ENCODE results near the gene MOB1B. TPM values are rescaled to one million over a fixed set of nuclear protein-coding genes. Genes with fewer than 3 reads are reported as not detected.

Gene MOB1B
- total RNA-seq, 4 donors from 2014 or later, result 8.3 to 17.9 (median 11.6) TPM

DNA sequence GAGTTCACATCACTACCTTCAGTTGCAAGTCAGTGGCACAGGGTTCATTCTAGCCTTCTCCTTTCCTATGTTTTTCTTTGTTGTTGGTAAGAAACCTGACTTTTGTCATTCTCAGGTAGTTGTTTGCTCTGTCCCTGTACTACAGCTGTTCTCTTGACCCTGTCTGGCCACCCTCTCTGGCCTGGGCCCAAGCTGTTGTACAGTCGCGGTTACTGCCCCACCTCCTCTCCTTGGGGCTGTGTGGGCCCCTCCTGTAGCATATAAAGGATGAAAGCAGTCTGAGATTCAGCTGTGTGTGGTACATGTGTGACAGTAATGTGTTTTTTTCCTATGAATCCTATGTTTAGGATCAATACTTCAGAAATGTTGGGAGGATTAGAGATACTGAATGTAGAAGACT lies 12.5 kb downstream of the MOB1B start:
- no peak for DNase-seq
- Histone ChIP-seq H3K36me3 (no peaks in the 10 kb centered on the region), H3K4me3 (peak overlapping the region in 1 of 4 donors; percentile 43), H3K4me1 (peaks cover 0 to 6% (median 0%) of the 10 kb centered on the region in 3 donors), H3K27me3 (no peaks in the 10 kb centered on the region), H3K9me3 (no peaks in the 10 kb centered on the region), H3K27ac (no peak overlapping the region)
- intact Hi-C loops (cut with DNase I), result no loop called here
- 33 to 74% methylated on average over 2 of the region's 2 CpGs for WGBS, 2 donors
- TF ChIP-seq POLR2A (IDR thresholded peaks at IDR 0.05), result no peak
- TF ChIP-seq, protein P1, sequence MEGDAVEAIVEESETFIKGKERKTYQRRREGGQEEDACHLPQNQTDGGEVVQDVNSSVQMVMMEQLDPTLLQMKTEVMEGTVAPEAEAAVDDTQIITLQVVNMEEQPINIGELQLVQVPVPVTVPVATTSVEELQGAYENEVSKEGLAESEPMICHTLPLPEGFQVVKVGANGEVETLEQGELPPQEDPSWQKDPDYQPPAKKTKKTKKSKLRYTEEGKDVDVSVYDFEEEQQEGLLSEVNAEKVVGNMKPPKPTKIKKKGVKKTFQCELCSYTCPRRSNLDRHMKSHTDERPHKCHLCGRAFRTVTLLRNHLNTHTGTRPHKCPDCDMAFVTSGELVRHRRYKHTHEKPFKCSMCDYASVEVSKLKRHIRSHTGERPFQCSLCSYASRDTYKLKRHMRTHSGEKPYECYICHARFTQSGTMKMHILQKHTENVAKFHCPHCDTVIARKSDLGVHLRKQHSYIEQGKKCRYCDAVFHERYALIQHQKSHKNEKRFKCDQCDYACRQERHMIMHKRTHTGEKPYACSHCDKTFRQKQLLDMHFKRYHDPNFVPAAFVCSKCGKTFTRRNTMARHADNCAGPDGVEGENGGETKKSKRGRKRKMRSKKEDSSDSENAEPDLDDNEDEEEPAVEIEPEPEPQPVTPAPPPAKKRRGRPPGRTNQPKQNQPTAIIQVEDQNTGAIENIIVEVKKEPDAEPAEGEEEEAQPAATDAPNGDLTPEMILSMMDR (IDR thresholded peaks at IDR 0.05), result no peak

DNA sequence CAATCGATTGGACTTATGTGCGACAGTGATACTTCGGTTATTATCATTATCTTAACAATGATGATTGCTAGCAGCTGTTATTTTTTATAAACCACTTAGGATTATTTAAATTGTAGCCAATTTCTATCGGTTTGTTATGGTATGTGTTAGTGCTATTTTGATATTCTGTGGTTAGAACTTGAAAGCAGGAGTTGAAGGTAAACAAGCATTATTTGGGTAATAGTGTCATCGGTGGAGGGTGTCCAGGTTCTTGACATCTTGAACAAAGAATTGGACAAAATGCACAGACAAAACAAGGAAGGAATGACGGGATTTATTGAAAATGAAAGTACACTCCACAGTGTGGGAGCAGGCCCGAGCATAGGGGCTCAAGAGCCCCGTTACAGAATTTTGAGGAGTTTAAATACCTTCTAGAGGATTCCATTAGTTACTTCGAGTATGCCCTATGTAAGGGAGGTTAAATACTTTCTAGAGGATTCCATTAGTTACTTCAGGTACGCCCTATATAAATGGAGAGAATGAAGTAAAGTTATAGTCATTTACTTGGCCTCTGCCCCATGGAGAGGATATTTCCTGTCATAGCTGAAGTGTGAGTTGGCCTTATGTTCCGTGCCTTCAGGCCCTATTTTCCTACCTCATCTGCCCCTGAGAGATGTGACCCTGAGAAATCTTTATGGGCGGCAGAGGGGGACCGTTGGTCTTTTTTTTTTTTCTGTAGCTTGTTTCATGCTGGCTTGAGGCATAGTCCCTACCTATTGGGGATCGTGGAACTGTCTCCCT lies 13.1 kb downstream of the MOB1B start:
- Histone ChIP-seq H3K27me3 (no peaks in the 10 kb centered on the region), H3K4me1 (peaks cover 0 to 6% (median 0%) of the 10 kb centered on the region in 3 donors), H3K36me3 (no peaks in the 10 kb centered on the region), H3K4me3 (peak overlapping the region in 1 of 4 donors; percentile 43), H3K27ac (no peak overlapping the region), H3K9me3 (no peaks in the 10 kb centered on the region)
- intact Hi-C loops (cut with DNase I), result no loop called here
- no peak for DNase-seq
- WGBS, 2 donors, result 70 to 80% methylated on average over 14 of the region's 14 CpGs
- no peak for TF ChIP-seq POLR2A (IDR thresholded peaks at IDR 0.05)

DNA sequence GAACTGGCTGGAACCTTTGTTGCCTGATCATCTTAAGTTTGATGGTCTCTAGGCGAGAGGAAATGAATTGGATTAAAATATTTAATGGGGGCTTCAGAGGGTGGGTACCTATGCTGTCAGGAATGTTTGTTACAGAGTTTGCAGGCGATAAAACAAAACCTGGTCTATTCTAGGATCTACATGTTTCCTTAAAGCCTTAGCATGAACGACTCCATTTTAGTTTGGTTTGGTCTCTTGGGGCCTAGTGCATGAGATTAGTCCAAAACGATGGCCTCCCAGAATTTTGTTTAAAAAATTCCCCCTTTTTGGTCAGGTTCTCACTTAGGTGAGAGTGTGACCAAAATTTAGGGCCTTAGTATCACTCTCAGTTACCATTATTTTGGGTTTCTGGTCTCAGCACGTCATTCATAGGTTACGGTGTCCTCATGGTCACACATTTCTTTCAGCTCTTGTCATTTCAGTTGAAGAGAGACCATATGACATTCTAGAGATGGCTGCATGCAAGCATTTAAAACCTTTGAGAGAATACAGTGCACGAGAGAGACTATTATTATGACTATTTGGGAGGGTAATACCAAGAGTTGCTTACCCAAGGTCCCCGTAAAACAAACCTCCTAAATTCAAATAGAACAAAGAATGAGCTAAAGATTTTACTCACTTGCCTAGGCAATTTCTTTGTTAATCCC lies 13.8 kb downstream of the MOB1B start:
- intact Hi-C loops (cut with DNase I), result no loop called here
- Histone ChIP-seq H3K9me3 (no peaks in the 10 kb centered on the region), H3K4me3 (no peak overlapping the region), H3K36me3 (no peaks in the 10 kb centered on the region), H3K27me3 (no peaks in the 10 kb centered on the region), H3K4me1 (peaks cover 0 to 6% (median 0%) of the 10 kb centered on the region in 3 donors), H3K27ac (no peak overlapping the region)
- no peak for DNase-seq
- WGBS, 2 donors, result 65 to 77% methylated on average over 7 to 8 of the region's 8 CpGs
- TF ChIP-seq, protein P1 (IDR thresholded peaks at IDR 0.05), result no peak
- no peak for TF ChIP-seq POLR2A (IDR thresholded peaks at IDR 0.05)

DNA sequence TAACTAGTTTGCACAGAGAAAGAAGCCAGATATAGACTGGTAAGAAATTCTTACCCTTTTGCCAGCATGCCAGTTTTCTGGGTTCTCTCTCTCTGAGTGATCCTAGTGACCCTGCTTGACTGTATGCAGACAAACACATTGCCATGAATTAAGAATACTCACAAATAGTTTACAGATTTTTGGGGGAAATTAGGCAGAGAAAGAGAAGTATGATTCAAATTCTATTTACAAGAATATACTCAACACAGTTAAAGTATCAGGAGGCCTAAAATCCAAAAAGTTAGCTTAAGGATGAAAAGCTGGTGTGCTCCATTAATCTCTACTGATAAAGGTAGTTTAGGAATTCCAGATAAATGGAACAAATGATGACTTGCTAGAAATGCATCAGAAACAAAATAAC lies 18.4 kb downstream of the MOB1B start:
- DNase-seq, result no peak
- TF ChIP-seq, protein P1 (IDR thresholded peaks at IDR 0.05), result no peak
- no peak for TF ChIP-seq POLR2A (IDR thresholded peaks at IDR 0.05)
- Histone ChIP-seq H3K9me3 (no peaks in the 10 kb centered on the region), H3K27me3 (no peaks in the 10 kb centered on the region), H3K36me3 (no peaks in the 10 kb centered on the region), H3K4me3 (no peak overlapping the region), H3K27ac (no peak overlapping the region), H3K4me1 (no peaks in the 10 kb centered on the region)
- intact Hi-C loops (cut with DNase I), result no loop called here

DNA sequence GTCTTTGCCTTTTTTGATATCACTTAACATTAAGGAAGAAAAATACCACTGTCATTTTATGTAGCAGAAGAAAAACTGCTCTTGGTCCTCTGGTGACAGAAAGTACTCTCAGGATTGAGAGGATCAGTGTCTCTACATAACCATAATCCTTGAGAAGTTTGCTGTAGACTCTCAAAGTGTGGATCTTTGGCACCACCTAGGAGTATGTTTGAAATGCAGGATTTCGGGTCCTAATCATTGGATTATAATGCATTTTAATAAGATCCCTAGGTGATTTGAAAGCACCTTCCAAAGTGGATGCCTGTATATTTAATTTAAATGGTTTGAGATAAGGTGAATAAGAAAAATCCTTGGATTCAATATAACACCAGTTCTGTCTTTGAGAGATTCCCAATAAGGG lies 23.2 kb downstream of the MOB1B start:
- Histone ChIP-seq H3K27me3 (no peaks in the 10 kb centered on the region), H3K36me3 (no peaks in the 10 kb centered on the region), H3K27ac (no peak overlapping the region), H3K9me3 (no peaks in the 10 kb centered on the region), H3K4me1 (peaks cover 0 to 3% (median 0%) of the 10 kb centered on the region in 3 donors), H3K4me3 (no peak overlapping the region)
- no peak for TF ChIP-seq POLR2A (IDR thresholded peaks at IDR 0.05)
- TF ChIP-seq, protein P1 (IDR thresholded peaks at IDR 0.05), result no peak
- DNase-seq, result no peak
- WGBS, 2 donors, result 78 to 79% methylated on average over 1 of the region's 1 CpG
- intact Hi-C loops (cut with DNase I), result no loop called here

All from esophagus squamous epithelium (tissue), 5 donors.